T-cell (primary cell): ENCODE measurements around the gene ARL9. TPM values are rescaled to one million over a fixed set of nuclear protein-coding genes. Genes with fewer than 3 reads are reported as not detected.

Experiments
- ATAC-seq, 4 experiments: fragments of 200-7000 bp in 3 of 4; fragments of 150-1000 bp in 1 of 4; cut with Tn5 transposase; replicated peaks in 1 of 4; 1 replicate in 3 of 4; 2 replicates in 1 of 4; pipeline ENCODE4 v1.10.0; 2021; ENCODE audit warnings: moderate library complexity in 3 of 4, mild to moderate bottlenecking in 2 of 4, moderate number of reproducible peaks in 1 of 4
- CTCF ChIA-PET, 2 donors: fragments of 300-600 bp; sonication (Branson Sonifier 250); formaldehyde crosslinking; loops; one replicate each; lab custom pipeline; 2022; ENCODE audit warnings: antibody characterized with exemption in 2 of 2; lab: Charles Lee
- POLR2A ChIA-PET, 2 donors: fragments of 300-600 bp; sonication (Branson Sonifier 250); formaldehyde crosslinking; loops; one replicate each; lab custom pipeline; 2022; ENCODE audit warnings: antibody characterized with exemption in 2 of 2; lab: Charles Lee
- DNase-seq, 35 experiments: peaks; one replicate each; pipeline versions ENCODE4 v3.0.0 to v3.0.0-alpha.2; 2013 to 2023
- H3K27ac ChIP-seq: one replicate; pipeline ENCODE4 v1.5.1; 2013; ENCODE audit warnings: low read length
- H3K27me3 ChIP-seq, 2 experiments: replicated peaks in 1 of 2; 1 replicate in 1 of 2; 2 replicates in 1 of 2; pipeline versions ENCODE4 v1.6.1 to v1.7.0; 2013; ENCODE audit warnings: low read length in 1 of 2, mixed read lengths in 1 of 2; ENCODE audit not compliant: control insufficient read depth in 2 of 2, insufficient read depth in 2 of 2; ENCODE audit errors: extremely low read depth in 1 of 2
- H3K36me3 ChIP-seq, 2 donors: 1 replicate in 1 of 2; 2 replicates in 1 of 2; pipeline versions ENCODE4 v1.6.1 to v1.7.0; 2013; ENCODE audit warnings: low read length in 1 of 2; ENCODE audit not compliant: control insufficient read depth in 2 of 2, insufficient read depth in 1 of 2; ENCODE audit errors: extremely low read depth in 1 of 2
- H3K4me1 ChIP-seq, 2 experiments: 1 replicate in 1 of 2; 2 replicates in 1 of 2; pipeline versions ENCODE4 v1.6.1 to v1.7.0; 2013; ENCODE audit warnings: low read length in 2 of 2, mixed read lengths in 1 of 2; ENCODE audit not compliant: insufficient read depth in 2 of 2, control insufficient read depth in 1 of 2; ENCODE audit errors: extremely low read depth in 1 of 2
- H3K4me3 ChIP-seq, 2 donors: 1 replicate in 1 of 2; 2 replicates in 1 of 2; pipeline versions ENCODE4 v1.5.1 to v1.7.0; 2013; ENCODE audit warnings: mild to moderate bottlenecking in 2 of 2, low read length in 1 of 2, moderate library complexity in 1 of 2; ENCODE audit not compliant: control insufficient read depth in 1 of 2; ENCODE audit errors: extremely low read depth in 1 of 2
- H3K9me3 ChIP-seq: 2 replicates; pipeline ENCODE4 v1.7.0; 2013
- H3K27ac Mint-ChIP-seq, 2 donors: one replicate each; pipeline ENCODE4 v1.8.0; 2020 to 2021; ENCODE audit warnings: mild to moderate bottlenecking in 2 of 2, mixed read lengths in 2 of 2
- H3K27me3 Mint-ChIP-seq, 2 donors: one replicate each; pipeline ENCODE4 v1.8.0; 2021 to 2022; ENCODE audit warnings: mixed read lengths in 2 of 2
- H3K36me3 Mint-ChIP-seq: one replicate; pipeline ENCODE4 v1.8.0; 2021; ENCODE audit warnings: mixed read lengths
- H3K4me1 Mint-ChIP-seq, 3 donors: one replicate each; pipeline ENCODE4 v1.8.0; 2020 to 2022; ENCODE audit warnings: mixed read lengths in 3 of 3, mild to moderate bottlenecking in 1 of 3
- H3K4me3 Mint-ChIP-seq, 3 donors: one replicate each; pipeline ENCODE4 v1.8.0; 2020 to 2022; ENCODE audit warnings: mild to moderate bottlenecking in 3 of 3, mixed read lengths in 3 of 3, moderate library complexity in 3 of 3
- H3K9me3 Mint-ChIP-seq, 3 donors: one replicate each; pipeline ENCODE4 v1.8.0; 2020 to 2022; ENCODE audit warnings: mixed read lengths in 3 of 3
- WGBS: methylation state at CpG from one replicate; pipeline ENCODE4 v1.1.5; 2013; ENCODE audit warnings: missing lambda C conversion rate; ENCODE audit not compliant: insufficient coverage; 5-methylcytosine and 5-hydroxymethylcytosine counted together
- total RNA-seq, 35 experiments: library from RNA in 6 of 35; stranded (reverse) in 6 of 35; fragments of 120-200 nt in 1 of 35; gene quantifications; one replicate each; pipeline versions ENCODE4 v1.2.1 to v1.2.4 and lab custom pipeline; 2013 to 2026

The ARL9 gene
- total RNA-seq, 5 donors from 2014 or later (not counting 1 experiment from before 2014, with no cell fraction given): 0.23 to 0.63 (median 0.52) TPM; not detected in 1

GRCh38 chr4:56552273-56552672 lies 46.7 kb downstream of the ARL9 start:
- Histone ChIP-seq H3K27me3 (no peaks in the 10 kb centered on the region), H3K9me3 (no peaks in the 10 kb centered on the region), H3K36me3 (no peaks in the 10 kb centered on the region), H3K27ac (no peak overlapping the region), H3K4me1 (no peaks in the 10 kb centered on the region), H3K4me3 (no peak overlapping the region)
- DNase-seq: no peak
- H3K4me1 Mint-ChIP-seq: peaks cover 5 to 13% (median 6%) of the 10 kb centered on the region in 3 donors
- ATAC-seq: no peak
- no peaks in the 10 kb centered on the region for H3K36me3 Mint-ChIP-seq
- ChIA-PET CTCF (interaction anchor here (0.6 kb wide), 3 partner anchors 261 to 1600 kb away, joined by 4 to 11 read pairs (median 8); no protein-coding TSS in a partner anchor), POLR2A (interaction anchor here in 1 of 2 donors (0.6 kb wide), 1 partner anchor 41 kb away, joined by 3 read pairs; no protein-coding TSS in a partner anchor)
- peaks cover 0 to 4% of the 10 kb centered on the region in 2 donors for H3K27me3 Mint-ChIP-seq
- H3K27ac Mint-ChIP-seq: no peak overlapping the region
- H3K9me3 Mint-ChIP-seq: no peaks in the 10 kb centered on the region
- no peak overlapping the region for H3K4me3 Mint-ChIP-seq

GRCh38 chr4:56570041-56570440 lies 64.5 kb downstream of the ARL9 start:
- Histone ChIP-seq H3K4me3 (no peak overlapping the region), H3K27me3 (peaks cover 0 to 4% of the 10 kb centered on the region in 2 experiments), H3K36me3 (no peaks in the 10 kb centered on the region), H3K27ac (no peak overlapping the region), H3K4me1 (no peaks in the 10 kb centered on the region), H3K9me3 (no peaks in the 10 kb centered on the region)
- H3K9me3 Mint-ChIP-seq: no peaks in the 10 kb centered on the region
- no peaks in the 10 kb centered on the region for H3K36me3 Mint-ChIP-seq
- ChIA-PET POLR2A (no interaction called here), CTCF (interaction anchor here in 1 of 2 donors (0.9 kb wide), 1 partner anchor 20 kb away, joined by 3 read pairs; no protein-coding TSS in a partner anchor)
- no peak for DNase-seq
- H3K27ac Mint-ChIP-seq: no peak overlapping the region
- no peak overlapping the region for H3K4me3 Mint-ChIP-seq
- peaks cover 0 to 2% (median 0%) of the 10 kb centered on the region in 3 donors for H3K4me1 Mint-ChIP-seq
- no peak for ATAC-seq
- 100% methylated on average over 1 of the region's 4 CpGs for WGBS
- no peaks in the 10 kb centered on the region for H3K27me3 Mint-ChIP-seq

Other genes starting within 250 kb of the ARL9 start
- gene AASDH, start 118.3 kb upstream of the ARL9 start, total RNA-seq: 10 to 100 TPM; 13.3 to 17.7 (median 16.0) TPM
- gene PPAT, start 70.2 kb upstream of the ARL9 start, total RNA-seq: 10 to 100 TPM; 10.5 to 15.1 (median 12.5) TPM
- gene PAICS, start 69.5 kb upstream of the ARL9 start, total RNA-seq: 10 to 100 TPM; 22.4 to 38.1 (median 35.8) TPM
- gene SRP72, start 38.2 kb upstream of the ARL9 start, total RNA-seq: 100 to 1,000 TPM in 3 of 5 donors, 10 to 100 TPM in 2; 98.0 to 115 (median 107) TPM
- gene HOPX, start 175.5 kb downstream of the ARL9 start, total RNA-seq: 10 to 100 TPM in 4 of 5 donors, 1 to 10 TPM in 1; 6.3 to 34.9 (median 23.4) TPM